ENCODE measurements around the gene FOXA1.

FOXA1 gene

DNA sequence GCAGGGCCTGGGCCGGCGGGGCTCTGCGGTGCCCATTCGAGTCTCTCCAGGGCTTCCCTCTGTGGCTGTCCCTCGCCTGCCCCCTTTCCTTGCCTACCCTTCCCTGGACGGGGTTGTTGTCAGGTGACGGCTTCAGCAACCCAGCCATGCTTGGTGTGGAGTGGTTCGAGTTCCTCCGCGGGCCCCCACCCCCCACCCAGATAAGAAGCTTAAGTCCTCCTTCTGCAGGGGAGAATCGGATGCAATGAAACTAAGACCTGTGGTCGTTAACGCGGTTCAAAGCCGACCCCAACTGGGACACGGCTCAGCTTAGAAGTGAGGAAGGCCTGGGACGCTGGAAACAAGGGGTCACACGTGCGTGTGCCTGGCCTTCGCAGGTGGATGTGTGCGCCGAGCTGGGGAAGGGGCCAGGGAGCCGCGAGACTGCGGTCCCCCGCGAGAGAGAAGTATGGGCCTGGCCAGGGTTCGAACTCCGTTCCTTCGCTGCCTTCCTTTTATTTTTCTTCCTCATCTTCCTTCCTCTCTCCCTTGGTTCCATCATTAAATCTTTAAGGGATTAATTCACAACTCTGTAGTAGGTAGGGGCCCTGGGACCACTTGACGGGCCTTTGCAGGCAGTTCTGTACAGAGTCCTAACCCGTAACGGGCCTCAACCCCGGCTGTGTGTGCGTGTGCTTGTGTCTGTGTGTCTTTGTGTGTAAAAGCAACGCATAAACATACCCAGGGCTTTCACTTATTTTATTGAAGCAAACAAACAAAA lies 3.9 kb upstream of the FOXA1 start:
- TF ChIP-seq SIN3A (IDR thresholded peaks at IDR 0.05; ENCODE audit: borderline replicate concordance, insufficient read depth, low read length): no peak
- TF ChIP-seq FOXP2 (optimal IDR thresholded peaks at IDR 0.05; ENCODE audit: borderline replicate concordance, extremely low read depth, extremely low read length, insufficient read depth): no peak
- TF ChIP-seq, protein P1, sequence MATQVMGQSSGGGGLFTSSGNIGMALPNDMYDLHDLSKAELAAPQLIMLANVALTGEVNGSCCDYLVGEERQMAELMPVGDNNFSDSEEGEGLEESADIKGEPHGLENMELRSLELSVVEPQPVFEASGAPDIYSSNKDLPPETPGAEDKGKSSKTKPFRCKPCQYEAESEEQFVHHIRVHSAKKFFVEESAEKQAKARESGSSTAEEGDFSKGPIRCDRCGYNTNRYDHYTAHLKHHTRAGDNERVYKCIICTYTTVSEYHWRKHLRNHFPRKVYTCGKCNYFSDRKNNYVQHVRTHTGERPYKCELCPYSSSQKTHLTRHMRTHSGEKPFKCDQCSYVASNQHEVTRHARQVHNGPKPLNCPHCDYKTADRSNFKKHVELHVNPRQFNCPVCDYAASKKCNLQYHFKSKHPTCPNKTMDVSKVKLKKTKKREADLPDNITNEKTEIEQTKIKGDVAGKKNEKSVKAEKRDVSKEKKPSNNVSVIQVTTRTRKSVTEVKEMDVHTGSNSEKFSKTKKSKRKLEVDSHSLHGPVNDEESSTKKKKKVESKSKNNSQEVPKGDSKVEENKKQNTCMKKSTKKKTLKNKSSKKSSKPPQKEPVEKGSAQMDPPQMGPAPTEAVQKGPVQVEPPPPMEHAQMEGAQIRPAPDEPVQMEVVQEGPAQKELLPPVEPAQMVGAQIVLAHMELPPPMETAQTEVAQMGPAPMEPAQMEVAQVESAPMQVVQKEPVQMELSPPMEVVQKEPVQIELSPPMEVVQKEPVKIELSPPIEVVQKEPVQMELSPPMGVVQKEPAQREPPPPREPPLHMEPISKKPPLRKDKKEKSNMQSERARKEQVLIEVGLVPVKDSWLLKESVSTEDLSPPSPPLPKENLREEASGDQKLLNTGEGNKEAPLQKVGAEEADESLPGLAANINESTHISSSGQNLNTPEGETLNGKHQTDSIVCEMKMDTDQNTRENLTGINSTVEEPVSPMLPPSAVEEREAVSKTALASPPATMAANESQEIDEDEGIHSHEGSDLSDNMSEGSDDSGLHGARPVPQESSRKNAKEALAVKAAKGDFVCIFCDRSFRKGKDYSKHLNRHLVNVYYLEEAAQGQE (IDR thresholded peaks at IDR 0.05; ENCODE audit: insufficient read depth in 1 of 2, low read depth in 2 of 2, low read length in 2 of 2): no peak
- TF ChIP-seq POLR2AphosphoS5 (IDR thresholded peaks at IDR 0.05; ENCODE audit: low read depth, low read length): no peak

DNA sequence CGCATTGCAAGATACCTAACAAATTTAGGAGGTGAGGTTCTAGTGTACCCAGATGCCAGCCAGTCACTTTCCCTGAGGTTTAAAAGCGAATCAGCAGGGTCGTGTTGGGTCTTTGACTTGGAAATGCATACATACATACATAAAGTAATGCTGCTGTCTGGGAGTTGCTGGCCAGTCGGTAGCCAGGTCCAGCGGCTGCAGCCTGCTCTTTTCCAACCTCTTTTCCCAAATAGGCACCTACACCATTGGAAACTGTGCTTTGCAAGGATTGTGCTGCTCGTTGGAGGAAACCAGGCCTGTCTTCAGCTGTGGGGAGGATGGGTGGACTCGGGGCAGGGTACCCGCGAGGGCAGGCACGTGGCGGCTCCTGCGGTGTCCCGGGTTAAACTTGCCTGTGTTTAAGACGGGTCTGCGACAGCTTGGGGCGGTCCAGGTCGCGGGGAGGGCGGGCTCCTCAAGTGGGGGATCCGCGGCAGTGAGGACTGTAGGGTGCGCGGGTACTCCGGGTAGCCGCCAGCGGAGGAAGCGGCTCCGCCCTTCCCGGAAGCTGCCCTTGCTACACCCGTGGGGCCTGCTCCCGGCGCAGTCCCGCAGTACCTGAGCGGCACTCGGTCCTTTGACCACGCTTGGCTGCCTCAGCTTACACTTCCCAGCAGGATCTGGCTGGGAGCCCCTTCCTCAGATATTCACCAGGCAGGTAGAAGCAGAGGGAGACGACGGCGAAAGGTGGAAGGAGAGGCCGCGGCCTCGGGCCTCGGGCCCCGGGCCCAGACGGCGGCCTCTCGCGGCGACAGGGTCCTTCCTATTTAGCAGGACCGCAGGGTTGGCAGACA lies 3.1 kb upstream of the FOXA1 start:
- TF ChIP-seq, protein P1 (IDR thresholded peaks at IDR 0.05; ENCODE audit: insufficient read depth in 1 of 2, low read depth in 2 of 2, low read length in 2 of 2): no peak
- TF ChIP-seq POLR2AphosphoS5 (IDR thresholded peaks at IDR 0.05; ENCODE audit: low read depth, low read length) (no peak), TAF1 (IDR thresholded peaks at IDR 0.05; ENCODE audit: borderline replicate concordance, insufficient read depth, low read length) (no peak), FOXP2 (optimal IDR thresholded peaks at IDR 0.05; ENCODE audit: borderline replicate concordance, extremely low read depth, extremely low read length, insufficient read depth) (no peak), SIN3A (IDR thresholded peaks at IDR 0.05; ENCODE audit: borderline replicate concordance, insufficient read depth, low read length) (no peak)

DNA sequence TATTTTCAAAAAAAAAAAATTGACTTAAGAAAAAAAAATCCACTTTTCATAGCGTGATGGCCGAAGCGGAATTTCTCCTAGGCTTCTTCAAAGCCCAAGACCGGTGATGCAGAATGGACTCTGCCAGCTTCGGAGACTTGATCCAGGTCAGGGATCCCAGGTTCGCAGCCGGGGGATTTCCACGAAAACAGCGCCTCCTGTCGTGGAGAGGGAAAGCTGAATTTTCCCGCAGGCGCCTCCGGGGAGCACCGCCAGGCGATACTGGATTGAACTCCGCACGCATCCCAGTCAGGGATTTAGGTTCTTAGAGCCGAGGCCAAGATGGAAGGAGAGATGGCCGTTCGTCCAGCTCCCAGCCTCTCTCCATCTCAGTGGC lies 2.5 kb upstream of the FOXA1 start:
- TF ChIP-seq POLR2AphosphoS5 (IDR thresholded peaks at IDR 0.05; ENCODE audit: low read depth, low read length): no peak
- TF ChIP-seq, protein P1 (IDR thresholded peaks at IDR 0.05; ENCODE audit: insufficient read depth in 1 of 2, low read depth in 2 of 2, low read length in 2 of 2): no peak

DNA sequence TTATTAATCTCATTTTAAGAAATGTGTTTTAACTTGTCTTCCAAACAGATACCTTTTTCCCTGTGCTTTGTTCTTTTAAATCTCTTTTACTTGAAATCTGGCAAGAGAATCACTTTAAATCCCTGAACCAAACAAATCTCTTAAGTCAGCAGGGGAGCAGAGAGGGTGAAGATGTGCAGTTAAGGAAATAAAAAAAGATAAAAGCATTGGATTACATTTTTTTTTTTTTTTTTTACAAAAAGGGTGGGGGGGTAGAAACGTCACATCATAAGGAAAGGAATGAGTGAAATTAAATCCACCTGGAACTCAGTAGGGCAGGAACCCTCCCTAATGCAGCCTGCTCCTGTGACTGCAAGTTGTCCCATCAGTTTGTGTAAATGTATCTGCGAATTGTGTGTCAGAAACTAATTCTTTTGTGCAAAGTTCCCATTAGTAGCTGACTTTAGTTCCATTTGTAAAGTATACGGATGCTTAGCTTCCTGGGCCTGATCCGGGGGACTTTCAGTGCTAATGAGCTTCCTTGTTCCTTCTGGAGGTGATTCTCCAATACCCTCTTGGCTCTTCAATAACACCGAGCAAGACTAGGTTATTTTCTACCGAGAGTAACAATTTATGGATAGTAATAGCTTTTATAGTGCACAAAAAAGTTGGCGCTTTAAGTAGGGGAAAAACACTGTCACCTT lies 1.9 kb upstream of the FOXA1 start:
- TF ChIP-seq, protein P1 (IDR thresholded peaks at IDR 0.05; ENCODE audit: insufficient read depth in 1 of 2, low read depth in 2 of 2, low read length in 2 of 2): no peak
- TF ChIP-seq FOXP2 (optimal IDR thresholded peaks at IDR 0.05; ENCODE audit: borderline replicate concordance, extremely low read depth, extremely low read length, insufficient read depth): no peak
- TF ChIP-seq SIN3A (IDR thresholded peaks at IDR 0.05; ENCODE audit: borderline replicate concordance, insufficient read depth, low read length): no peak
- TF ChIP-seq TAF1 (IDR thresholded peaks at IDR 0.05; ENCODE audit: borderline replicate concordance, insufficient read depth, low read length): no peak
- no peak for TF ChIP-seq POLR2AphosphoS5 (IDR thresholded peaks at IDR 0.05; ENCODE audit: low read depth, low read length)
